RPMI7951 (cell line): ENCODE data around the gene PIK3R1. TPM values are rescaled to one million over a fixed set of nuclear protein-coding genes. Genes with fewer than 3 reads are reported as not detected.
A peak's percentile ranks its signal among the peaks of the same experiment; 100 is the strongest.

Experiments
- DNase-seq: peaks from one replicate; pipeline ENCODE4 v3.0.0-alpha.2; 2012; ENCODE audit warnings: low read depth
- total RNA-seq: library from RNA; depleted of rRNA; stranded (reverse); fragments of >200 nt; shearing (Covaris generic); gene quantifications from 2 replicates; pipeline ENCODE4 v1.2.3, GENCODE V29; 2014

Gene PIK3R1
- total RNA-seq, 1 experiment from 2014 or later = 24.5 TPM

GRCh38 chr5:68296895-68297294 is 81.3 kb downstream of the PIK3R1 start:
- DNase-seq = no peak

- no peak for DNase-seq
Observed at GRCh38 chr5:68297656-68298055, 82.1 kb downstream of the PIK3R1 start.

GRCh38 chr5:68298479-68298878 is 82.9 kb downstream of the PIK3R1 start:
- no peak for DNase-seq

GRCh38 chr5:68299105-68299504 is 83.5 kb downstream of the PIK3R1 start:
- DNase-seq = no peak

- no peak for DNase-seq
Observed at GRCh38 chr5:68299575-68299974, 84.0 kb downstream of the PIK3R1 start.

GRCh38 chr5:68303038-68303738 is 87.6 kb downstream of the PIK3R1 start:
- peak; percentile 82 for DNase-seq

- DNase-seq = no peak
Observed at GRCh38 chr5:68303754-68304420, 88.3 kb downstream of the PIK3R1 start.

GRCh38 chr5:68304421-68305052 is 89.0 kb downstream of the PIK3R1 start:
- DNase-seq = peak; percentile 74

- DNase-seq = no peak
Observed at GRCh38 chr5:68305223-68305870, 89.8 kb downstream of the PIK3R1 start.

- DNase-seq = no peak
Observed at GRCh38 chr5:68306361-68307014, 90.9 kb downstream of the PIK3R1 start.

- no peak for DNase-seq
Observed at GRCh38 chr5:68313336-68313735, 97.8 kb downstream of the PIK3R1 start.

- no peak for DNase-seq
Observed at GRCh38 chr5:68314465-68314864, 98.9 kb downstream of the PIK3R1 start.

- DNase-seq = peak; percentile 37
Observed at GRCh38 chr5:68315679-68316271, 100.2 kb downstream of the PIK3R1 start.

- DNase-seq = no peak
Observed at GRCh38 chr5:68316469-68316868, 100.9 kb downstream of the PIK3R1 start.

- DNase-seq = no peak
Observed at GRCh38 chr5:68317646-68318045, 102.1 kb downstream of the PIK3R1 start.

- peak; percentile 77 for DNase-seq
Observed at GRCh38 chr5:68318955-68319705, 103.6 kb downstream of the PIK3R1 start.

- DNase-seq = peak; percentile 43
Observed at GRCh38 chr5:68319706-68320412, 104.3 kb downstream of the PIK3R1 start.

GRCh38 chr5:68320413-68320986 is 104.9 kb downstream of the PIK3R1 start:
- DNase-seq = no peak

GRCh38 chr5:68325065-68325580 is 109.6 kb downstream of the PIK3R1 start:
- no peak for DNase-seq
